Peyer's patch (tissue), 4 donors: ENCODE measurements around the gene CCDC69. TPM values are rescaled to one million over a fixed set of nuclear protein-coding genes. Genes with fewer than 3 reads are reported as not detected.

ENCODE experiments used
- DNase-seq, 3 donors: peaks; one replicate each; pipeline ENCODE4 v3.0.0-alpha.2; 2017 to 2019
- H3K27ac ChIP-seq, 4 donors: fragments of 200-600 bp; sonication (generic); one replicate each; pipeline ENCODE4 v1.5.1; 2016 to 2019
- H3K27me3 ChIP-seq, 2 donors: fragments of 200-600 bp; sonication (generic); one replicate each; pipeline ENCODE4 v1.5.1; 2019
- H3K36me3 ChIP-seq, 3 donors: fragments of 200-600 bp; sonication (generic); one replicate each; pipeline ENCODE4 v1.5.1; 2016 to 2019
- H3K4me1 ChIP-seq, 4 donors: fragments of 200-600 bp; sonication (generic); one replicate each; pipeline ENCODE4 v1.5.1; 2016 to 2019
- H3K4me3 ChIP-seq, 4 donors: fragments of 200-600 bp; sonication (generic); 1 replicate in 3 of 4; 2 replicates in 1 of 4; pipeline ENCODE4 v1.5.1; 2016 to 2019; ENCODE audit warnings: mild to moderate bottlenecking in 1 of 4
- H3K9me3 ChIP-seq, 4 donors: fragments of 200-600 bp; sonication (generic); one replicate each; pipeline ENCODE4 v1.5.1; 2016 to 2019; ENCODE audit warnings: mild to moderate bottlenecking in 1 of 4
- CTCF ChIP-seq, 6 experiments: fragments of 450-650 bp in 4 of 6; fragments of 200-600 bp in 2 of 6; sonication (generic) in 1 of 6; IDR thresholded peaks; one replicate each; pipeline ENCODE4 v1.5.1; 2017 to 2019; ENCODE audit warnings: antibody characterized with exemption in 6 of 6, mild to moderate bottlenecking in 3 of 6, moderate library complexity in 1 of 6
- POLR2A ChIP-seq, 2 donors: fragments of 450-650 bp; IDR thresholded peaks; one replicate each; pipeline ENCODE4 v1.5.1; 2017; ENCODE audit warnings: antibody characterized with exemption in 2 of 2, mild to moderate bottlenecking in 2 of 2, moderate library complexity in 2 of 2
- total RNA-seq, 4 donors: library from RNA; depleted of rRNA; stranded (reverse); fragments of >200 nt; gene quantifications; one replicate each; pipeline ENCODE4 v1.1.0, GENCODE V29; 2016

CCDC69 gene
- total RNA-seq, 4 donors from 2014 or later, result 15.8 to 86.6 (median 33.3) TPM

DNA sequence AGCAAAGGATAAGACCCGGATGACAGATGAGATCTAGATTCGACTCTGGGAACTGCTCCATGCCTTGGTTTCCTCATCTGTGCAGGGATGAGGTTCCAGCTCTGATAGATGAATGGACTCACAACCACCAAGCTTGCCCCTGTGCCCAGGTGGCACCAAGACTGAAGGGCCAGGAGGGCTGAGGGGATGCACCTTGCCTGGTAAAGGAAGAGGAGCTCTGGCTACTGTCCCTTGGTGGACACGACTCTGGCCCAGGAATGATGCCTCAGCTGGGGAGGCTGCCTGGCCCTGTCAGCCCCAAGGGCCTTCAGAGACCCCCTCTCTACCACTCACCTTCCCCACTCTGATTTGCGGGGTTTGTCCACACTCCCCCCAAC lies 41.4 kb downstream of the CCDC69 start:
- no peak overlapping the region for H3K4me3 ChIP-seq
- no peaks in the 10 kb centered on the region for H3K4me1 ChIP-seq
- peaks cover 0 to 22% (median 0%) of the 10 kb centered on the region in 3 donors for H3K36me3 ChIP-seq
- DNase-seq, result no peak
- TF ChIP-seq POLR2A (IDR thresholded peaks at IDR 0.05) (no peak), CTCF (IDR thresholded peaks at IDR 0.05) (no peak)
- no peaks in the 10 kb centered on the region for H3K27me3 ChIP-seq
- H3K27ac ChIP-seq, result no peak overlapping the region
- no peaks in the 10 kb centered on the region for H3K9me3 ChIP-seq

DNA sequence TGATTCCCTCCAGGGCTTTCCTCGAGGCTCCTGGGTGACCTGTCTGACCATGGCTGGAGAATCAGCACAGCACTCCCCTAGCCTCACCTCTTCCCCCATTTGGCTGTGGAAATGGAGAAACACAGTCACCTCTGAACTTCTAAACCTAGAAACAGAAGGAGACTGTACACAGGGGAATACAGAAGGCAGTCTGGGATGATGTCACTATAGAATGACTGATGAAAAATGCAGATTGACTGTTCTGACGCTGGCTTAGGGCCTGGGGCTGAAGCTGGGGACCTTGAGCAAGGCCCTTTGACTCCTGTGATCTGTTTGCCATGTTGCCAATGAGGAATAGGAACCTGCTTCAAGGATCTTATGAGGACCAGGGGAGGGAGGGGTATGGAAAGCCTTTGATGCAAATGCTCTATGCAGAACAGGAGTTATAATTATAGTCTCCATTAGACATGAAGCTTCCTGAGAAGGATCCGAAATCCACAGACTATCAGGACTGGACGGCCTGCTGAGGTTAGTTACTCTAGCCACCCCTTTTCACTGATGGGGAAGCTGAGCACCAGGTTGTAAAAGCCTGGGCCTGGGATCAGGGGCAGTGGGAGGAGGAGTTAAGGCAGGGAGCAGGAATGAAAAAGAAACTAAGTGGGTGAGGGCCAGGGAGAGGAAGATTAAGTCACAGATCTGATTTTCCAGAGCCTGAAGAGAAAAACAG lies 41.9 kb downstream of the CCDC69 start:
- Histone ChIP-seq H3K36me3 (peaks cover 0 to 22% (median 0%) of the 10 kb centered on the region in 3 donors), H3K9me3 (no peaks in the 10 kb centered on the region), H3K4me1 (no peaks in the 10 kb centered on the region), H3K4me3 (no peak overlapping the region), H3K27ac (no peak overlapping the region), H3K27me3 (no peaks in the 10 kb centered on the region)
- no peak for DNase-seq
- TF ChIP-seq CTCF (IDR thresholded peaks at IDR 0.05), result no peak

DNA sequence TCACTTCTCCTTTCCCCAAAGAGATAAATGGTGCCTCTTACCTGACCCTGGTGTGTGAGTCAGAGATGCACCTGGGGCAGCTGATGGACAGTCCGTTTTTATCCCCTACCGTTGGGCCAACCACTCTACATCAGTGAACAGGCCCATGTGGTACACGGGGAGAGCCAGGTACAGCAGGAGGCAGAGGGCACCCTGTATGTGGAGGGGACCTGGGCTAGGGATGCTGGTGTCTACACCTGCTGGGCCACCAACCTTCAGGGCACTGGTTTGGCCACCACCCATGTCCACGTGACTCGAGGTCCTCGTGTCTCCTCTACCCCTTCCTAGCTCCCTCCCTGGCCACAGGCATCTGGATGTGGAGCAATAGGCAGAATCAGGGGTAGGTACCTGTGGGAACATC lies 43.6 kb downstream of the CCDC69 start:
- no peaks in the 10 kb centered on the region for H3K4me1 ChIP-seq
- no peak overlapping the region for H3K4me3 ChIP-seq
- no peak overlapping the region for H3K27ac ChIP-seq
- DNase-seq, result no peak
- no peaks in the 10 kb centered on the region for H3K9me3 ChIP-seq
- TF ChIP-seq POLR2A (IDR thresholded peaks at IDR 0.05), result no peak
- TF ChIP-seq CTCF (IDR thresholded peaks at IDR 0.05), result no peak
- H3K36me3 ChIP-seq, result peaks cover 0 to 14% (median 0%) of the 10 kb centered on the region in 3 donors
- H3K27me3 ChIP-seq, result no peaks in the 10 kb centered on the region

- H3K4me3 ChIP-seq, result no peak overlapping the region
- H3K27ac ChIP-seq, result no peak overlapping the region
- no peaks in the 10 kb centered on the region for H3K4me1 ChIP-seq
- H3K27me3 ChIP-seq, result no peaks in the 10 kb centered on the region
- no peak for DNase-seq
- peaks cover 0 to 11% (median 0%) of the 10 kb centered on the region in 3 donors for H3K36me3 ChIP-seq
- no peaks in the 10 kb centered on the region for H3K9me3 ChIP-seq
- TF ChIP-seq POLR2A (IDR thresholded peaks at IDR 0.05) (no peak), CTCF (IDR thresholded peaks at IDR 0.05) (no peak)
Measured at GRCh38 chr5:151179489-151179840, 44.4 kb downstream of the CCDC69 start.

DNA sequence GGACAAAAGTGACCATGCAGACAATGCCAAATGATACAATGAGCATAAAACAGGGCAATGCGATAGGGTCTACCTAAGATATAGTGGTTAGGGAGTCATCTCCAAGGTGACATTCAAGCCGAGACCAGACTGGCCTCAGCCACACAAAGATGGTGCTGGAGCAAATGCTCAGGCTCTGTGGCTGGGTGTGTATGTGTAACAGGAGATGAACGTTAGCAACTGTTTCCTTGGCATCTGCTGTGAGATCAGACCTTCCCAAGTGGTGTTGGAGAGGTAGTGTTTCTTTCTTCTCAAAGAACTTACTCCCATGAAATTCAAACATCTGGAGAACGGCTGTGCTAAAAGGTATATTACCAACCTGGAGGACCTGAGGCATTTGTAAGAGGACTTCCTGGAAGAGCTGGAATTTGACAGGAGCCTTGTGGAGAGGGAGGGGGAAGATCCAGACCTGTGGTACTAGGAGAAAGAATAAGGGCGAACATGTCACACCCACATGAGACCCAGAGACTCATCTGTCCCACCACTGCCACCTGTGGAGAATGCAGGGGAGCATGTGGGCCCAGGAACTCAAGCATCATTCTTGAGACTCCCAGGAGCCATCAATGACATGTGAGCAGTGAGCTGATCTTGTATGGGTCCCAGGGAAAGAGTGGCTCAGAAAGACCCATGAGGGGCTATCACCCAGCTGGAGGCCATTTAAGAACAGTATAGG lies 45.0 kb downstream of the CCDC69 start:
- no peaks in the 10 kb centered on the region for H3K4me1 ChIP-seq
- no peaks in the 10 kb centered on the region for H3K9me3 ChIP-seq
- H3K4me3 ChIP-seq, result no peak overlapping the region
- H3K27me3 ChIP-seq, result no peaks in the 10 kb centered on the region
- H3K36me3 ChIP-seq, result peaks cover 0 to 11% (median 0%) of the 10 kb centered on the region in 3 donors
- TF ChIP-seq CTCF (IDR thresholded peaks at IDR 0.05), result no peak
- no peak for TF ChIP-seq POLR2A (IDR thresholded peaks at IDR 0.05)
- DNase-seq, result no peak
- no peak overlapping the region for H3K27ac ChIP-seq
